GM19239 (cell line): ENCODE results near the gene USP35.

Experiments used
- DNase-seq: peaks from one replicate; pipeline ENCODE4 v3.0.0; 2011; ENCODE audit warnings: low spot score; ENCODE audit not compliant: insufficient read length
- FAIRE-seq: peaks from 2 replicates; lab custom pipeline; 2011; peaks lifted over from hg19 to GRCh38; lab: Jason Lieb, UNC

USP35 gene

DNA sequence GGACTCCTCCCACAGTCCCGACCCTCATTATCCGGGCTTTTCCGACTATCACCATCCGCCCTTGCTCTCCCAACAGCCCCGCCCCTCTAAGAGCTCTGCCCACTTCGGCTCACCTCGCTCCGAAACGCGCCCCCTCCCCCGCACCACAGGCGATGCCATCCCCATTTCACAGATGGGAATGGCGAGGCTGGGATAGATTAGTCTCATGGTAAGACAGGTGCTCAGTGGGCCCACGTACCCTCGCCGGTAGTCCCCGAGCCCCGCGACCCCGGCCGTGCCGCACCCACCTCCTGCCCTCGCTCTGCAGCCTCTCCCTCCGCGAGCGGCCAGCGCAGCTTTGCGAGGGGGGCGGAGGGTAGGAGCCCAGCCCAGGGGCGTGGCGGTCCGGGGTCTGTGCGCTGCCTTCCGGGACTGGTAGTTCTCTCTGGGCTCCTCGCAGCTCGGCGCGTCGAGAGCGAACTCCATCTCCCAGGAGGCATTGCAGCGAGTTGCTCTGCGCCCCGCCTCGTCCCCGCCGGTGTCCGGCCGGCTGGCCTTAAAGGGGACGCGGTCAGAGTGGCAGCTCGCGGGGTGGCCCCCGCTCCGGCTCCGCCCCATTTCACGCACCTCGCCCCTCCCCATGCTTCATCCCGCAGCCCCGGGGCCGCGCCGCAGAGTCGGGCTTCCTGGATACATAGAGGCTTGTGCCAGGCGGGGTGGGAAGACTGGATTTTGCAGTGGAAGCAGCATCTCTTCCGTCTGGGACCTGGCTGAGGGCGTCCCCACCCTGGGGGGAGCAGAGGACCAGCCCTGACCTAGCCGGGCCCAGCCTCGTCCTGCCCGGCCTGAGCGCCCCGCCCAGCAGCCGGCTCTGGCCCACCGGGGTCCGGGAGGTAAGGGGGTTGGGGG, at the start of gene USP35, which contains the start of gene KCTD21:
Gene USP35, plus strand, starts transcription at position 634 of the 888 bp plus-strand sequence. CDS start 7,327 bp downstream, outside the sequence.
Gene KCTD21, minus strand, starts transcription at position 341 of the 888 bp plus-strand sequence. CDS start 14,072 bp downstream, outside the sequence.
- FAIRE-seq: peak; percentile 92
- DNase-seq: peak; percentile 98

- DNase-seq: peak; percentile 91
- FAIRE-seq: peak; percentile 92
These were observed 49.0 kb upstream of the USP35 start, which contains the start of gene ALG8 for GRCh38 chr11:78139422-78140391. TSS of gene ALG8 (minus strand) at chr11:78139626. CDS start at chr11:78139588, 38 bp downstream.

- no peak for FAIRE-seq
- DNase-seq: no peak
These were observed 48.2 kb upstream of the USP35 start for GRCh38 chr11:78140392-78141077.

GRCh38 chr11:78145511-78146025, 43.2 kb upstream of the USP35 start:
- FAIRE-seq: no peak
- DNase-seq: no peak

- FAIRE-seq: no peak
These were observed 40.9 kb upstream of the USP35 start for GRCh38 chr11:78147807-78148206.

DNA sequence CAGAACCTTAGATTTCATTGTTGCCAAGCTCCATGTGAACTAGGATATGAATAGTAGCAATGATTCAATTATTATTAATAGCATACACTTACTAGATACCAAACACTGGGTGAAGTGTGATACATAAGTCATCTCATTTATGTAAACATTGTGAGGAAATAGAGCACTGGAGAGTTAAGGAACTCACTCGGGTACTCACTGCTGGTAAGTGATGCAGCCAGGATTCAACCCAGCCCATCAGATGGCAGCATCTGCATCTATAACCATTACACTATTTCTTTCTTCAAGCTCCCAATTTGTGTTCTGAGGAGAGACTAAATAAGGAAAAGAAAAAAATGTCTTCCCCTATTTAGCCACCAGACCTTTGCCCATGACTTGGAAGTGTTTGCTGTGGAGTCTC, 39.1 kb upstream of the USP35 start:
- DNase-seq (no peak), FAIRE-seq (no peak)

More at GRCh38 chr11:78147807-78148206, 40.9 kb upstream of the USP35 start:
- DNase-seq: no peak

DNA sequence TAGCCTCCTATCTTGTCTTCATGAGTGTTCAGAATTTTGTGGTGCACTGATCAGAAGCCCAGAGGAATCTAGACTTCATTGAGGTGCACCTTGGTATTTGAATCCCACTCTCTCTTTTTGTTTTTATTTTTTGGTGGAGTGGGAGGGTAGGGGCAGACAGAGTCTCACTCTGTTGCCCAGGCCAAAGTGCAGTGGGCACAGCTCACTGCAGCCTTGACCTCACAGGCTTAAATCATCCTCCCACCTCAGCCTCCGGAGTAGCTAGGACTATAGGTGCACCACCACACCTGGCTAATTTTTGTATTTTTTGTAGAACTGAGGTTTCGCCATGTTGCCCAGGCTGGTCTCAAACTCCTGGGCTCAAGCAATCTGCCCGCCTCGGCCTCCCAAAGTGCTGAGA, 38.4 kb upstream of the USP35 start:
- no peak for FAIRE-seq

DNA sequence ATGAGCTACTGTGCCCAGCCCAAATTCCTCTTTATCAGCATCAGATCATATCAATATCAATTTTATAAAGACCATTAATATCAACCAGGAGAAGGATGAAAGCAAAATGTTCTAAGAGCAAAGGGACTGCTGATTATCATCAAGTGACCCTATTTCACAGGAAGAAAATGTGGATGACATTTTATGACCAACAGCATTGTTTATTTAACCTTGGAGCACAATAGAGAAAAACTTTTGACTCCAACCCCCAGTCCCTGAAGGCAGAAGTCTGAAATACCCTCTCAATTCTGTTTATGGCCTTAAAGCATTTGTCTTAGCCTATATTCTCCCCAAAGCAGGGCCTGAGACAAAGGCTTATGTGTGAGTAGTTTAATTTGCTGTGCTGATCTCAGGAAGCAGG, 38.0 kb upstream of the USP35 start:
- no peak for FAIRE-seq

More for the DNA sequence above, 38.4 kb upstream of the USP35 start:
- no peak for DNase-seq

GRCh38 chr11:78151804-78152203, 36.9 kb upstream of the USP35 start:
- DNase-seq: no peak
- FAIRE-seq: no peak

More for the DNA sequence above, 38.0 kb upstream of the USP35 start:
- no peak for DNase-seq

DNA sequence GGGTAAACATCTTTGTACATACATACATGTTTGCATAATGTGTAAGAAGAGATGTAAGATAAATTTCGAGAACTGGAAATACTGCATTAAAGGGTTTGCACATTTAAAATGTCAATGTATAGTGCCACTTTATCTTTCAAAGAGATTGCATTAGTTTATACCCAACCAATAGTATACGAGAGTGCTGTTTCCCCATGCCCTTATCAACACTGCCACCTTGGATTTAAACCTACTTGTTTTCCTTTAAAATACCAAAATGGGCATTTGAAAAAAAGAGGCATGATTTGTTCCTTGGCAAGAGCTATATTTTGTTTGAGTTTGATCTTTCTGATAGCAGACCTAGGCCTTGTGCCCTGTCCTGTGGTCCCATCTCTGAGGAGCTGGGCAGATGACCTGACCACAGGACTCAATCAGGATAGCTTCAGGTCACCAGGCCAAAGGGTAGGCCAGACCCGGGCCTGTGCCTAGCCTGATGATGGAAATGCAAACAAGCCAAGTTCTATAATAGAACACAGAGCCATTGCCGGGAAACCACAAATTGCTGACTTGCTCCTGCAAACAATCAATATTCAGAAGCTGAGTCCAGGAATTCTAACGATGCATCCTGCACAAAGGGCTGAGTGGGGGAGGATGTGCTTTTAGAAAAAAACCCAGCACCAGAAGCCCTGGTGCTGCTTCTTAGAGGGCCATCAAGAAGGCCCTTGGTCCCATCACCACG, 32.4 kb upstream of the USP35 start:
- FAIRE-seq: no peak
- no peak for DNase-seq

GRCh38 chr11:78158987-78159652, 29.6 kb upstream of the USP35 start:
- DNase-seq (no peak), FAIRE-seq (no peak)

- no peak for FAIRE-seq
- DNase-seq: no peak
These were observed 28.2 kb upstream of the USP35 start for GRCh38 chr11:78160557-78160956.

DNA sequence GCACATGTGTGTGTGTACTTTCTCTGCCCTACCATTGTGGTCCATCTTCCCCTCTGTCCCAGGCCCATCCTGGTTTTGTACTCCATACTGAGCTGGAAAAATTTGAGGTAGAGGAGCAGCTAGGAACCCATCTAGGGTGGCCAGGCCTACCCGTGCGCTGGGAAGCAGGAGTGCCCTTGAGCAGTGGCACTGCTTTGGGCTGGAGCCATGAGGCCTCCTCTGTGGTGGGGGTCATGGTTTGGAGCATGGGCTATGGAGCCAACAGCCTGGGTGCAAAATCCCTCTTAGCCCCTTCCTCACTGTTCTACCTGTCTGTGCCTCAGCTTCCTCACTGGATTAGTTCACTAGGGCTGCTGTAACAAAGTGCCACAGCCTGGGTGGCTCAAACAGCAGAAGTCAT, 27.4 kb upstream of the USP35 start:
- DNase-seq (no peak), FAIRE-seq (no peak)

DNA sequence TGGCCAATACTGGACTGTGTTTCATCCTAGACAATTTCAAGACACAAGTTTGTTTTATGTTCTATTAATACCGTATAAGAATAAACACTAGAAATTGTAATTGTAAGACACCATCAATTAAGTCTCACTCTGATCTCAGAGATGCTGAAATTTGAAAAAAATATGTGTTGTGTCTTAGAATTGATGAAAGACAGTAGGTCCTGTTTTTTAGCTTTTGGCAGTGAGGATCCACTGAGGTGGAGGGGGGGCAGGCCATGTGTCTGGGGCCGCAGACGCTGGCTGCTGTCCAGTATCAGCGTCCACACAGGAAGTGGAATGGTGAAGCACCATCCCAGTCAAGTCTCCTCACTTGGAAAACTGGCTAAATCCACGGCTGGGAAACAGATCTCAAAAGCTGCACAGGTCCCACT, 26.8 kb upstream of the USP35 start:
- no peak for DNase-seq
- no peak for FAIRE-seq

DNA sequence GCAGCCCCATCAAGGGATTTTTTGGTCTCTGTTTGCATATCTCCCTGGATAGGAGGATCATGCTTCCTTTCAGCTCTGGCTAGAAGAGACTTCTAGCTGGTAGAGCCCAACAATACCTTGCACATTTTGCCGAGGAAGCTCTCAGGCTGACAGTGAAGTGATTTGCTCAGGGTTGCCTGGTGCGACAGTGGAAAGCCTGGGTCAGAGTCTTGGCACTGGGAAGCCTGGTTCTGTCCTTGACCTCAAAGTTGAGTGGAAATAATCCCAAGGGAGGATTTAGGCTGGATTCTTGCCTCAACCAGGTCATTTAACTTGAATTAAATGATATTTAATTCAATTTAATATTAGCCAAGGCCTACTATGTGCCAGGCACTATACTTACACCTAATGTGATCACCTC, 24.9 kb upstream of the USP35 start:
- FAIRE-seq (no peak), DNase-seq (no peak)

DNA sequence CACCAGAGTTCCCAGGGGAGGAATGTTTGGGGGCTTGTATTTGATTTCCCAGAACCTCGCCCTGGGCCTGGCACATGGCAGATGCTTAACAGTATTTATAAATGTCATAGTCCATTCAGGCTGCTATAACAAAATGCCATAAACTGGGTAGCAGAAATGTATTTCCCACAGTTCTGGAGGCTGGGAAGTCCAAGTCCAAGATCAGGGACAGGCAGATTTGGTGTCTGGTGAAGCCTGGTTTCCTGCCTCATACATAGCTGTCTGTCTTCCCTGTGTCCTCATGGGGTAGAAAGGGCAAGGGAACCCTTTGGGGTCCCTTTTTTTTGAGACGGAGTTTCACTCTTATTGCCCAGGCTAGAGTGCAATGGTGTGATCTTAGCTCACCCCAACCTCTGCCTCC, 24.2 kb upstream of the USP35 start:
- DNase-seq (no peak), FAIRE-seq (no peak)

GRCh38 chr11:78166855-78167469, 21.8 kb upstream of the USP35 start:
- DNase-seq: no peak
- FAIRE-seq: no peak
